DND-41 (cell line): ENCODE data around the gene IQCE.

Experiments used
- ATAC-seq: fragments of 200-7000 bp; cut with Tn5 transposase; 3 replicates; pipeline ENCODE4 v1.9.1; 2021; ENCODE audit warnings: low read depth; ENCODE audit not compliant: insufficient read depth
- DNase-seq: peaks from one replicate; pipeline ENCODE4 v3.0.0-alpha.2; 2020
- H2AFZ ChIP-seq: 2 replicates; pipeline ENCODE4 v1.6.0; 2012; ENCODE audit warnings: low read depth, low read length
- H3K27ac ChIP-seq: 2 replicates; pipeline ENCODE4 v1.5.1; 2012; ENCODE audit warnings: low read length, inconsistent platforms
- H3K27me3 ChIP-seq: fragments of 200-600 bp; sonication (generic); 2 replicates; pipeline ENCODE4 v1.6.0; 2012; ENCODE audit warnings: low read length, mild to moderate bottlenecking, inconsistent platforms; ENCODE audit not compliant: insufficient read depth, poor library complexity
- H3K36me3 ChIP-seq: 2 replicates; pipeline ENCODE4 v1.5.1; 2012; ENCODE audit warnings: low read length, inconsistent platforms; ENCODE audit not compliant: insufficient read depth
- H3K4me1 ChIP-seq: 2 replicates; pipeline ENCODE4 v1.5.1; 2012; ENCODE audit warnings: mild to moderate bottlenecking, low read length; ENCODE audit not compliant: insufficient read depth
- H3K4me2 ChIP-seq: 2 replicates; pipeline ENCODE4 v1.6.0; 2012; ENCODE audit warnings: mild to moderate bottlenecking, moderate library complexity, low read length, inconsistent platforms; ENCODE audit not compliant: insufficient read depth
- H3K4me3 ChIP-seq, 2 experiments: fragments of 200-600 bp in 1 of 2; shearing (Covaris generic) in 1 of 2; 2 replicates each; pipeline ENCODE4 v1.5.1; 2012 to 2016; ENCODE audit warnings: inconsistent platforms in 2 of 2, low read length in 2 of 2, mild to moderate bottlenecking in 2 of 2, low read depth in 1 of 2, moderate library complexity in 1 of 2
- H3K79me2 ChIP-seq: 2 replicates; pipeline ENCODE4 v1.6.0; 2012; ENCODE audit warnings: low read length, inconsistent platforms; ENCODE audit not compliant: insufficient read depth
- H3K9ac ChIP-seq: 2 replicates; pipeline ENCODE4 v1.6.0; 2012; ENCODE audit warnings: low read depth, mild to moderate bottlenecking, inconsistent platforms, low read length, moderate library complexity
- H3K9me3 ChIP-seq: 2 replicates; pipeline ENCODE4 v1.5.1; 2012; ENCODE audit warnings: low read length, moderate library complexity, mild to moderate bottlenecking, inconsistent platforms; ENCODE audit not compliant: insufficient read depth, severe bottlenecking
- H4K20me1 ChIP-seq: 2 replicates; pipeline ENCODE4 v1.6.0; 2012; ENCODE audit warnings: low read length; ENCODE audit not compliant: insufficient read depth
- CTCF ChIP-seq: IDR thresholded peaks from 2 replicates; pipeline ENCODE4 v1.5.1; 2012; ENCODE audit warnings: borderline replicate concordance, low read length, moderate library complexity, mild to moderate bottlenecking; ENCODE audit not compliant: poor library complexity, severe bottlenecking; ENCODE audit errors: extremely low read depth
- EZH2 ChIP-seq: IDR thresholded peaks from 3 replicates; pipeline ENCODE4 v1.6.1; 2012; ENCODE audit warnings: borderline replicate concordance, low read depth, mild to moderate bottlenecking, moderate library complexity, low read length, inconsistent platforms; ENCODE audit not compliant: severe bottlenecking

IQCE gene

GRCh38 chr7:2623698-2624014 is 64.9 kb downstream of the IQCE start:
- no peak for DNase-seq
- Histone ChIP-seq H3K27ac (no peak overlapping the region), H3K27me3 (no peaks in the 10 kb centered on the region), H3K9ac (no peak overlapping the region), H3K4me1 (no peaks in the 10 kb centered on the region), H3K4me2 (no peak overlapping the region), H3K9me3 (no peaks in the 10 kb centered on the region), H2AFZ (no peak overlapping the region), H3K36me3 (no peaks in the 10 kb centered on the region), H3K79me2 (no peaks in the 10 kb centered on the region), H4K20me1 (no peaks in the 10 kb centered on the region), H3K4me3 (no peak overlapping the region)
- TF ChIP-seq CTCF (no peak), EZH2 (no peak)
- no peak for ATAC-seq

- no peaks in the 10 kb centered on the region for H3K27me3 ChIP-seq
- no peak overlapping the region for H3K9ac ChIP-seq
- no peak for ATAC-seq
- H3K4me1 ChIP-seq = no peaks in the 10 kb centered on the region
- no peak overlapping the region for H3K27ac ChIP-seq
- no peaks in the 10 kb centered on the region for H3K36me3 ChIP-seq
- H3K4me3 ChIP-seq = no peak overlapping the region
- H3K9me3 ChIP-seq = no peaks in the 10 kb centered on the region
- no peak for DNase-seq
- H4K20me1 ChIP-seq = no peaks in the 10 kb centered on the region
- no peaks in the 10 kb centered on the region for H3K79me2 ChIP-seq
- TF ChIP-seq CTCF (no peak), EZH2 (no peak)
- no peak overlapping the region for H2AFZ ChIP-seq
- H3K4me2 ChIP-seq = no peak overlapping the region
These were observed 65.6 kb downstream of the IQCE start for GRCh38 chr7:2624293-2624886.

GRCh38 chr7:2626498-2627117 is 67.8 kb downstream of the IQCE start:
- 0 out of 2 replicates have a peak, but pooled peaks cover 3% of the 10 kb centered on the region for H3K79me2 ChIP-seq
- no peak overlapping the region for H3K9ac ChIP-seq
- H3K27ac ChIP-seq = no peak overlapping the region
- H4K20me1 ChIP-seq = no peaks in the 10 kb centered on the region
- no peak for DNase-seq
- no peaks in the 10 kb centered on the region for H3K27me3 ChIP-seq
- peaks cover 6% of the 10 kb centered on the region for H3K4me1 ChIP-seq
- H3K4me3 ChIP-seq = no peak overlapping the region
- TF ChIP-seq EZH2 (no peak), CTCF (no peak)
- no peak for ATAC-seq
- H3K36me3 ChIP-seq = no peaks in the 10 kb centered on the region
- H2AFZ ChIP-seq = no peak overlapping the region
- no peak overlapping the region for H3K4me2 ChIP-seq
- no peaks in the 10 kb centered on the region for H3K9me3 ChIP-seq
